Endodermal cell (in vitro differentiated cells): Measurements from ENCODE around the gene VAV3. TPM values are rescaled to one million over a fixed set of nuclear protein-coding genes. Genes with fewer than 3 reads are reported as not detected.

Experiments used
- DNase-seq: peaks from one replicate; pipeline ENCODE4 v3.0.0-alpha.2; 2017
- H3K27ac ChIP-seq: 2 replicates; pipeline ENCODE4 v1.5.1; 2013; ENCODE audit warnings: mild to moderate bottlenecking, low read depth, low read length, moderate library complexity
- H3K27me3 ChIP-seq: 2 replicates; pipeline ENCODE4 v1.6.1; 2013; ENCODE audit warnings: mild to moderate bottlenecking, low read length, moderate library complexity; ENCODE audit not compliant: insufficient read depth, control insufficient read depth, poor library complexity, severe bottlenecking
- H3K36me3 ChIP-seq: 2 replicates; pipeline ENCODE4 v1.7.0; 2013; ENCODE audit warnings: mild to moderate bottlenecking, low read length, moderate library complexity; ENCODE audit not compliant: control insufficient read depth, insufficient read depth
- H3K4me1 ChIP-seq: one replicate; pipeline ENCODE4 v1.7.0; 2013; ENCODE audit warnings: low read length; ENCODE audit not compliant: control insufficient read depth, insufficient read depth
- H3K4me3 ChIP-seq: 2 replicates; pipeline ENCODE4 v1.5.1; 2013; ENCODE audit warnings: mild to moderate bottlenecking, low read length, moderate library complexity
- H3K9ac ChIP-seq: 2 replicates; pipeline ENCODE4 v1.6.1; 2013; ENCODE audit warnings: mild to moderate bottlenecking, low read length, moderate library complexity; ENCODE audit not compliant: poor library complexity, severe bottlenecking; ENCODE audit errors: extremely low read depth
- H3K9me3 ChIP-seq: 2 replicates; pipeline ENCODE4 v1.6.1; 2013; ENCODE audit warnings: mild to moderate bottlenecking, low read length, moderate library complexity; ENCODE audit not compliant: control insufficient read depth
- H3K27ac Mint-ChIP-seq: 2 replicates; pipeline ENCODE4 v1.8.0; 2020; ENCODE audit warnings: mixed read lengths
- H3K27me3 Mint-ChIP-seq: 2 replicates; pipeline ENCODE4 v1.8.0; 2021; ENCODE audit warnings: mild to moderate bottlenecking, mixed read lengths; ENCODE audit not compliant: insufficient read depth
- H3K36me3 Mint-ChIP-seq: 2 replicates; pipeline ENCODE4 v1.8.0; 2020; ENCODE audit warnings: low read depth, mixed read lengths
- H3K4me1 Mint-ChIP-seq: 2 replicates; pipeline ENCODE4 v1.8.0; 2020; ENCODE audit warnings: mixed read lengths
- H3K4me3 Mint-ChIP-seq: 2 replicates; pipeline ENCODE4 v1.8.0; 2020; ENCODE audit warnings: mild to moderate bottlenecking, moderate library complexity, mixed read lengths
- H3K9me3 Mint-ChIP-seq: 2 replicates; pipeline ENCODE4 v1.8.0; 2020; ENCODE audit warnings: mild to moderate bottlenecking, mixed read lengths
- WGBS, 2 experiments: methylation state at CpG; one replicate each; pipeline versions ENCODE4 v1.1.5 to v1.1.7; 2013; ENCODE audit warnings: missing lambda C conversion rate in 2 of 2, mixed read lengths in 1 of 2; ENCODE audit not compliant: insufficient coverage in 1 of 2, insufficient read length in 1 of 2; 5-methylcytosine and 5-hydroxymethylcytosine counted together
- total RNA-seq, 2 donors: library from RNA; stranded (reverse); fragmentation: NEBNext Ultra II Directional in 1 of 2; extraction: Animal tissue kit (Norgen Biotek cat#: 25700) in 1 of 2; gene quantifications; 2 replicates in 1 of 2; 3 replicates in 1 of 2; pipeline ENCODE4 v1.2.1, GENCODE V29; 2021
- TF ChIP-seq, protein P1 (sequence below): fragments of 200-600 bp; sonication (generic); conservative IDR thresholded peaks from 2 replicates; pipeline ENCODE4 v1.5.0; 2021; ENCODE audit warnings: antibody characterized with exemption, mild to moderate bottlenecking

Gene VAV3
- total RNA-seq, 2 donors from 2014 or later, result 6.9 to 9.6 TPM

- Mint-ChIP-seq H3K27me3 (no peaks in the 10 kb centered on the region), H3K4me1 (peaks cover 10% of the 10 kb centered on the region), H3K36me3 (no peaks in the 10 kb centered on the region), H3K4me3 (no peak overlapping the region), H3K27ac (no peak overlapping the region), H3K9me3 (no peaks in the 10 kb centered on the region)
- H3K9ac ChIP-seq, result no peak overlapping the region
- no peak for DNase-seq
- H3K9me3 ChIP-seq, result no peaks in the 10 kb centered on the region
- no peaks in the 10 kb centered on the region for H3K27me3 ChIP-seq
- TF ChIP-seq, protein P1, sequence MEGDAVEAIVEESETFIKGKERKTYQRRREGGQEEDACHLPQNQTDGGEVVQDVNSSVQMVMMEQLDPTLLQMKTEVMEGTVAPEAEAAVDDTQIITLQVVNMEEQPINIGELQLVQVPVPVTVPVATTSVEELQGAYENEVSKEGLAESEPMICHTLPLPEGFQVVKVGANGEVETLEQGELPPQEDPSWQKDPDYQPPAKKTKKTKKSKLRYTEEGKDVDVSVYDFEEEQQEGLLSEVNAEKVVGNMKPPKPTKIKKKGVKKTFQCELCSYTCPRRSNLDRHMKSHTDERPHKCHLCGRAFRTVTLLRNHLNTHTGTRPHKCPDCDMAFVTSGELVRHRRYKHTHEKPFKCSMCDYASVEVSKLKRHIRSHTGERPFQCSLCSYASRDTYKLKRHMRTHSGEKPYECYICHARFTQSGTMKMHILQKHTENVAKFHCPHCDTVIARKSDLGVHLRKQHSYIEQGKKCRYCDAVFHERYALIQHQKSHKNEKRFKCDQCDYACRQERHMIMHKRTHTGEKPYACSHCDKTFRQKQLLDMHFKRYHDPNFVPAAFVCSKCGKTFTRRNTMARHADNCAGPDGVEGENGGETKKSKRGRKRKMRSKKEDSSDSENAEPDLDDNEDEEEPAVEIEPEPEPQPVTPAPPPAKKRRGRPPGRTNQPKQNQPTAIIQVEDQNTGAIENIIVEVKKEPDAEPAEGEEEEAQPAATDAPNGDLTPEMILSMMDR, result no peak
- WGBS, 2 experiments, result 91 to 100% methylated on average over 3 of the region's 3 CpGs
- no peak overlapping the region for H3K27ac ChIP-seq
- H3K4me3 ChIP-seq, result no peak overlapping the region
- no peaks in the 10 kb centered on the region for H3K36me3 ChIP-seq
- H3K4me1 ChIP-seq, result no peaks in the 10 kb centered on the region
Measured at GRCh38 chr1:107950464-107950863, 14.5 kb downstream of the VAV3 start.

GRCh38 chr1:107949467-107950253, 15.3 kb downstream of the VAV3 start:
- no peaks in the 10 kb centered on the region for H3K36me3 Mint-ChIP-seq
- Histone ChIP-seq H3K27me3 (no peaks in the 10 kb centered on the region), H3K4me1 (no peaks in the 10 kb centered on the region), H3K9me3 (no peaks in the 10 kb centered on the region), H3K4me3 (no peak overlapping the region), H3K36me3 (no peaks in the 10 kb centered on the region), H3K9ac (no peak overlapping the region), H3K27ac (no peak overlapping the region)
- no peaks in the 10 kb centered on the region for H3K9me3 Mint-ChIP-seq
- 62% methylated on average over 3 of the region's 3 CpGs for WGBS, 2 experiments
- H3K4me1 Mint-ChIP-seq, result peaks cover 10% of the 10 kb centered on the region
- TF ChIP-seq, protein P1, result no peak
- no peak overlapping the region for H3K27ac Mint-ChIP-seq
- no peak overlapping the region for H3K4me3 Mint-ChIP-seq
- H3K27me3 Mint-ChIP-seq, result no peaks in the 10 kb centered on the region
- DNase-seq, result no peak

DNA sequence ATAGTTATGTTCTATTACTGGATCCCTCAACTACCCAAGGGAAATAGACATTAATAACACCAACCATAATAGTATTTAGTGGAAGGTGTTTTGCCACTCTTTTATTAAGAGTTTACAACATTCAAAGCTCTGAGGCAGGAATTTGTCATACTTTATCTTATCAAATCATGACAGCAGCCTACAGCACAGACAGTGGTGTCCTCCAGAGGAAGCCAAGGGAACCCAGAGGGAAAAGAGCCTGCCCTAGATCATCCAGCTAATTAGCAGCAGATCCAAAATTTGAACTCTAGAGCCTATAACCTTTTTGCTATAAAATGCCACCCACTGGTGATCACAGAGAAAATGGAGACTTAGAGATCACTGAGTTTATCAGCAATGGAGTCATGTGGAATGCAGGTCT, 18.2 kb downstream of the VAV3 start:
- no peak overlapping the region for H3K27ac Mint-ChIP-seq
- H3K9me3 Mint-ChIP-seq, result no peaks in the 10 kb centered on the region
- TF ChIP-seq, protein P1, result no peak
- H3K4me1 Mint-ChIP-seq, result peaks cover 5% of the 10 kb centered on the region
- no peak overlapping the region for H3K4me3 Mint-ChIP-seq
- no peaks in the 10 kb centered on the region for H3K9me3 ChIP-seq
- no peaks in the 10 kb centered on the region for H3K27me3 Mint-ChIP-seq
- H3K27me3 ChIP-seq, result no peaks in the 10 kb centered on the region
- no peaks in the 10 kb centered on the region for H3K4me1 ChIP-seq
- no peak overlapping the region for H3K9ac ChIP-seq
- no peak for DNase-seq
- H3K4me3 ChIP-seq, result no peak overlapping the region
- no peaks in the 10 kb centered on the region for H3K36me3 ChIP-seq
- H3K27ac ChIP-seq, result no peak overlapping the region
- no peaks in the 10 kb centered on the region for H3K36me3 Mint-ChIP-seq
